Activated T-cell treated with anti-CD3 and anti-CD28 coated beads, Interleukin-2, amount 50 U/mL, for 72 hours (primary cell): ENCODE measurements around the gene SMURF1. TPM values are rescaled to one million over a fixed set of nuclear protein-coding genes. Genes with fewer than 3 reads are reported as not detected.
"Not testable (repeated sequence)": the region's sequence is repeated elsewhere in the genome, so short reads cannot be mapped to it uniquely, and the experiment has no call there.

ENCODE experiments used
- ATAC-seq, 2 donors: fragments of 150-1000 bp; cut with Tn5 transposase; replicated peaks in 1 of 2; 2 replicates each; pipeline ENCODE4 v1.10.0; 2021; ENCODE audit warnings: moderate library complexity in 2 of 2, mild to moderate bottlenecking in 1 of 2
- DNase-seq, 2 donors: peaks; one replicate each; pipeline ENCODE4 v3.0.0; 2021 to 2022; ENCODE audit warnings: mixed read lengths in 1 of 2
- H3K27ac Mint-ChIP-seq: one replicate; pipeline ENCODE4 v1.8.0; 2022; ENCODE audit warnings: mild to moderate bottlenecking, moderate library complexity, mixed read lengths
- H3K27me3 Mint-ChIP-seq: one replicate; pipeline ENCODE4 v1.8.0; 2022; ENCODE audit warnings: low read depth, mixed read lengths
- H3K36me3 Mint-ChIP-seq, 2 donors: one replicate each; pipeline ENCODE4 v1.8.0; 2022; ENCODE audit warnings: mixed read lengths in 2 of 2, mild to moderate bottlenecking in 1 of 2; ENCODE audit not compliant: insufficient read depth in 2 of 2
- H3K4me1 Mint-ChIP-seq: one replicate; pipeline ENCODE4 v1.8.0; 2022; ENCODE audit warnings: low read depth, mixed read lengths
- H3K4me3 Mint-ChIP-seq, 2 donors: one replicate each; pipeline ENCODE4 v1.8.0; 2022; ENCODE audit warnings: mild to moderate bottlenecking in 2 of 2, mixed read lengths in 2 of 2, moderate library complexity in 2 of 2
- H3K9me3 Mint-ChIP-seq, 2 donors: one replicate each; pipeline ENCODE4 v1.8.0; 2022; ENCODE audit warnings: mixed read lengths in 2 of 2
- total RNA-seq, 2 donors: library from RNA; stranded (reverse); gene quantifications; one replicate each; pipeline ENCODE4 v1.2.3, GENCODE V29; 2022

The SMURF1 gene
- total RNA-seq, 2 donors from 2014 or later = 15.9 to 18.8 TPM

- Mint-ChIP-seq H3K27me3 (no peaks in the 10 kb centered on the region), H3K36me3 (no peaks in the 10 kb centered on the region), H3K9me3 (peaks cover 0 to 3% of the 10 kb centered on the region in 2 donors), H3K4me3 (no peak overlapping the region), H3K4me1 (peaks cover 22% of the 10 kb centered on the region), H3K27ac (no peak overlapping the region)
- DNase-seq (no peak), ATAC-seq (no peak)
Observed at GRCh38 chr7:99078416-99078815, 65.5 kb downstream of the SMURF1 start.

- Mint-ChIP-seq H3K27me3 (no peaks in the 10 kb centered on the region), H3K9me3 (peaks cover 0 to 3% of the 10 kb centered on the region in 2 donors), H3K27ac (no peak overlapping the region), H3K4me3 (no peak overlapping the region), H3K4me1 (peaks cover 22% of the 10 kb centered on the region), H3K36me3 (no peaks in the 10 kb centered on the region)
- no peak for ATAC-seq
- DNase-seq = no peak
Observed at GRCh38 chr7:99076615-99077014, 67.3 kb downstream of the SMURF1 start.

- Mint-ChIP-seq H3K4me3 (no peak overlapping the region), H3K27ac (no peak overlapping the region), H3K27me3 (no peaks in the 10 kb centered on the region), H3K9me3 (peaks cover 0 to 3% of the 10 kb centered on the region in 2 donors), H3K36me3 (no peaks in the 10 kb centered on the region), H3K4me1 (peaks cover 20% of the 10 kb centered on the region)
- ATAC-seq = no peak
- DNase-seq = no peak
Observed at GRCh38 chr7:99073839-99074446, 70.0 kb downstream of the SMURF1 start.

DNA sequence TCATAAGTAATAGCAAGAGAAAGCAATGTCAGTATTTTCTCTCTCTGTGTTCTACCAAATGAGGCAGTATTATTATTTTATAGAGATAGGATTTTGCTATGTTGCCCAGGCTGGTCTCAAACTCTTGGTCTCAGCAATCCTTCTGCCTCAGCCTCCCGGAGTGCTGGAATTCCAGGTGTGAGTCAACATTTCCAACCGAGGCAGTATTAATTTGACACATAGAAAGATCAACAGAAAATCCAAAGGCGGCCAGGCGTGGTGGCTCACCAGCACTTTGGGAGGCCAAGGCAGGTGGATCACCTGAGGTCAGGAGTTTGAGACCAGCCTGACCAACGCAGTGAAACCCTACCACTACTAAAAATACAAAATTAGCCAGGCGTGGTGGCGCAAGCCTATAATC, 71.8 kb downstream of the SMURF1 start:
- DNase-seq = no peak
- Mint-ChIP-seq H3K4me1 (peaks cover 15% of the 10 kb centered on the region), H3K4me3 (no peak overlapping the region), H3K36me3 (no peaks in the 10 kb centered on the region), H3K9me3 (peaks cover 0 to 3% of the 10 kb centered on the region in 2 donors), H3K27me3 (no peaks in the 10 kb centered on the region), H3K27ac (no peak overlapping the region)
- no peak for ATAC-seq

GRCh38 chr7:99070361-99070760, 73.5 kb downstream of the SMURF1 start:
- Mint-ChIP-seq H3K27ac (no peak overlapping the region), H3K27me3 (no peaks in the 10 kb centered on the region), H3K9me3 (peaks cover 0 to 3% of the 10 kb centered on the region in 2 donors), H3K36me3 (no peaks in the 10 kb centered on the region), H3K4me1 (peaks cover 8% of the 10 kb centered on the region), H3K4me3 (no peak overlapping the region)
- DNase-seq (no peak), ATAC-seq (no peak)

GRCh38 chr7:99061001-99061776, 82.7 kb downstream of the SMURF1 start:
- ATAC-seq (no peak), DNase-seq (no peak)
- Mint-ChIP-seq H3K27ac (peak overlapping the region; percentile 28), H3K9me3 (no peaks in the 10 kb centered on the region), H3K4me3 (no peak overlapping the region), H3K36me3 (peaks cover 0 to 2% of the 10 kb centered on the region in 2 donors), H3K27me3 (no peaks in the 10 kb centered on the region), H3K4me1 (peaks cover 6% of the 10 kb centered on the region)

DNA sequence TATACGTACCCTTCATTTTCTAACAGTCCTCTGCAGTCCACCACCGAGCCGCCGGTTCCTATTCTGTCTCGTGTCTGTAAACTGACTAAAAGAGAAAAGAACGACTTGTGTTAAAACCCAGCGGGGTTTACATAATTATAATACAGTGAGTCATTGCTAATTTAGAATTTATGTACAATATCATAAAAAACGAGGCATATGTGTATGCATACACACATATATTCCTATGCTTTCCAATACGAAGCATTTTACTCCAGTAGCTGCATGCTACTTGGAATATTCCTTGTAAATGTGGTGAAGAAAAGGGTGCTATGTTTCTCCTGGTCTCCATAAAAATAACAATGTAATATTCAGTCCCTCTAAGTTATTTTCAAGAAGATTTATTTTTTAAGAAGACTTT, 89.1 kb downstream of the SMURF1 start:
- no peak for DNase-seq
- no peak for ATAC-seq
- H3K4me3 Mint-ChIP-seq = no peak overlapping the region
- H3K27me3 Mint-ChIP-seq = no peaks in the 10 kb centered on the region
- no peaks in the 10 kb centered on the region for H3K9me3 Mint-ChIP-seq
- H3K36me3 Mint-ChIP-seq = peaks cover 0 to 7% of the 10 kb centered on the region in 2 donors
- no peak overlapping the region for H3K27ac Mint-ChIP-seq
- H3K4me1 Mint-ChIP-seq = no peaks in the 10 kb centered on the region

DNA sequence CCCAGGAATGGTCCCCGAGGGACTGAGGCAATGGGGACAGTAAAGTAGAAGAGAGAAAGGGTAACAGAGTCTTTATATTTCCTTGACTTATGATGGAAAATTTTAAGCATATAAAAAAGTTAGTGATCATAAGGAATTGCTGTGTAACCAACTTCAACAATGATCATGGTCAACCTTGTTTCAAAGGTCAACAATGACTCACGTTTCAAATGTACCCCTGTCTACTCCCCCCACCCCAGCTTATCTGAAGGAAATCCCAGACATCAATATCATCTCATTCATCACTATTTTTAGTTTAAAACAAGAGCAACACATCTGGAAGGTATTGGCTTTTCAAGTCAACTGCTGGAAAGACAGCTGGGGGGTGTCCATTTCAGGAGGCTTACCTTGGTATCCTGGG, 92.9 kb downstream of the SMURF1 start:
- H3K4me3 Mint-ChIP-seq = no peak overlapping the region
- ATAC-seq (no peak), DNase-seq (no peak)
- peak overlapping the region; percentile 82 for H3K27ac Mint-ChIP-seq
- H3K9me3 Mint-ChIP-seq = no peaks in the 10 kb centered on the region
- H3K36me3 Mint-ChIP-seq = peaks cover 2 to 7% of the 10 kb centered on the region in 2 donors
- H3K27me3 Mint-ChIP-seq = no peaks in the 10 kb centered on the region
- H3K4me1 Mint-ChIP-seq = no peaks in the 10 kb centered on the region

DNA sequence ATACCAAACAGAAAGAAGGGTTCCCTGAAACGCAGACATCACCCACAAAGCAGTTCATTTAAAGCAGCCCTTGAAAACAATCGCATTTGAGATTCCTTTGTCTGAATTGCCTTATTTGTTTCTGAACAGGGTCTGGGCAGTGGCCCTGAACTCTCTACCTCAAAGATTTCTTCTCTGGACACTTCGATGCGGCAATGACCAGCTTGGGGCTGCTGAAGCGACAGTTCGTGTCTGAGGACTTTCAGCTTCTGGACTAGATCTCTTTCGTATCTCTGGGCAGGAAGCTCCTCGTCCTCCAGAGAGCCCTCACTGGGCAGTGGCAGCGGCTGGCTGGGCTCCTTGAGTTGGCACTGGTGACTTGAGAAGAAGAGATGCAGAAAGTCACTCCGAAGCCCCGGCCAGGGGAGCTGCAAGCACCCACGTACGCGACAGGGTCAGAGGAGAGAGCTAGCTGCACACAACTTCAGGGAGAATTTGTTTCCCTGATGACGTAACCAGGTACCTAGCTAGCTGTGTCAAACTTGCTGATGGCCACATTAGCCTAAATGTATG, 96.3 kb downstream of the SMURF1 start:
- H3K9me3 Mint-ChIP-seq = no peaks in the 10 kb centered on the region
- H3K4me1 Mint-ChIP-seq = no peaks in the 10 kb centered on the region
- DNase-seq (no peak), ATAC-seq (no peak)
- H3K27ac Mint-ChIP-seq = peak overlapping the region; percentile 19
- H3K27me3 Mint-ChIP-seq = no peaks in the 10 kb centered on the region
- H3K36me3 Mint-ChIP-seq = peaks cover 2 to 20% of the 10 kb centered on the region in 2 donors
- H3K4me3 Mint-ChIP-seq = no peak overlapping the region

GRCh38 chr7:99046722-99047121, 97.2 kb downstream of the SMURF1 start:
- Mint-ChIP-seq H3K36me3 (peaks cover 4 to 20% of the 10 kb centered on the region in 2 donors), H3K4me1 (no peaks in the 10 kb centered on the region), H3K27ac (no peak overlapping the region), H3K9me3 (no peaks in the 10 kb centered on the region), H3K27me3 (no peaks in the 10 kb centered on the region), H3K4me3 (no peak overlapping the region)
- ATAC-seq (no peak), DNase-seq (no peak)

GRCh38 chr7:99046262-99046661, 97.6 kb downstream of the SMURF1 start:
- not testable (repeated sequence) for DNase-seq, H3K27me3 Mint-ChIP-seq, H3K9me3 Mint-ChIP-seq, H3K4me1 Mint-ChIP-seq, H3K27ac Mint-ChIP-seq, H3K4me3 Mint-ChIP-seq, ATAC-seq
- peaks cover 6 to 19% of the 10 kb centered on the region in 2 donors for H3K36me3 Mint-ChIP-seq

GRCh38 chr7:99044858-99045257, 99.0 kb downstream of the SMURF1 start:
- H3K36me3 Mint-ChIP-seq = peaks cover 10 to 19% of the 10 kb centered on the region in 2 donors
- H3K4me1 Mint-ChIP-seq, H3K9me3 Mint-ChIP-seq, DNase-seq, H3K4me3 Mint-ChIP-seq, ATAC-seq, H3K27me3 Mint-ChIP-seq, H3K27ac Mint-ChIP-seq: not testable (repeated sequence)

DNA sequence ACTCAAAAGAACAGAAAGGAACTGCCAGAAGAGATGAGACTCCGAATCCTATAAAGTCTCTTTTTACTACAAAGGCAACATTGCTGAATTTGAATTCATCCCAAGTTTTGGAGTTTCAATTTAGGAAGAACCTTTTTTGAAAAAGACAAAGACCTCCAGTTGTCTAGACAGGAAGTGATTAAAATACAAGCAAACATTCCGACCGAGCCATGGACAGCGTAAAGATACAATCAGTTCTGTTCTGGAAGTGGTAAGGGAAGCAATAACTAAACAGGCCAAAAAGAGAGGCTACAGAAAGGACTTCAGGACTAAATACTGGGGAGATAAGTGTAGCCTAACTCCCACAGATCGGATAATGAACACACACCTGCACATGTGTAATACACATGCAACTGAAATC, 101.0 kb downstream of the SMURF1 start:
- Mint-ChIP-seq H3K4me1 (no peaks in the 10 kb centered on the region), H3K27me3 (no peaks in the 10 kb centered on the region), H3K36me3 (peaks cover 12 to 19% of the 10 kb centered on the region in 2 donors), H3K4me3 (no peak overlapping the region), H3K9me3 (no peaks in the 10 kb centered on the region), H3K27ac (peak overlapping the region; percentile 74)
- ATAC-seq (no peak), DNase-seq (no peak)
